Stimulated activated CD4-positive, alpha-beta T cell treated with anti-CD3 and anti-CD28 coated beads, TNF-alpha, amount 100 ng/mL, for 24 hours (primary cell): ENCODE measurements around the gene KCNV2.

ENCODE experiments used
- DNase-seq, 3 experiments: peaks; one replicate each; pipeline ENCODE4 v3.0.0-alpha.2; 2020; ENCODE audit warnings: low read depth in 3 of 3

The KCNV2 gene

DNA sequence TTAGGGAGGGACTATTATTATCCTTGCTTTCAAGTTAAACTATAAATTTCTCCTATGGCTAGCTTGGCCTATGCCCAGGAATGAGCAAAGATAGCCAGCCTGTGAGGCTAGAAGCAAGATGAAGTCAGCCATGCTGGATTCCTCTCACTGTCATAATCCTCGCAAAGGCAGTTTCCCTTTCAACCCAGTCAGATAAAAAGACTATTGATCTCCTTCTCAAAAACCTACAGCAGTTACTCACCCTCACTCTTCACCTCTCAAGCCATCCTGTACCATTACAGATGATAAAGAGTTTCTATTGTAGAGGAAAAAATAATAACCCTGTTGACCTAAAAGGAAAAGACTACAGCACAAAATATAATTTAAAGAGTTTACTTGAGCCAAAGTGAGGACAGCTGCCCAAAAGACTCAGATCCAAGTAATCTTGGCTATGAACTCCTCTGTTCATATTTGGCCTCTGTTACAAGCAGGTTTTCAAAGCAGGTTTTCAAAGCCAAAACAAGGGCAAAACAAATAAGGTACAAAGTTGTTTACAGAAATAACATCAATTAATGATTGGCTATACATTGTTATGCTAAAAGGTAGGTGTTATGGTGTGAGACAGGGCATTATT is 41.7 kb downstream of the KCNV2 start:
- no peak for DNase-seq

DNA sequence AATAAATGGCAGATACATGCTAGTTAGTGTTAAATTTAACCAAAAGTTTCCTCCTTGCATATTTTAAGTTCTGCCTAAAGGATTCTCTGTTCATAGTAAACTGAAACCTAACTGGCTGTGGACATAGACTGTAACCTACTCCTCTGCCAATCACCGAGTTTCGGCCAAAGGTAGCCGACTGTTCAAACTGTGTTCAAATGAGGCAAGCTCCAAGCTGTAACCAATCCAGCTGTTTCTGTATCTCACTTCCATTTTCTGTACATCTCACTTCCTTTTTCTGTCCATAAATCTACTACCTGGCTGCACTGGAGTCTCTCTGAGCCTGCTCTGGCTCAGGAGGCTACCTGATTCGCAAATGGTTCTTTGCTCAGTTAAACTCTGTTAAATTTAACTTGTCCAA is 44.1 kb downstream of the KCNV2 start:
- no peak for DNase-seq

DNA sequence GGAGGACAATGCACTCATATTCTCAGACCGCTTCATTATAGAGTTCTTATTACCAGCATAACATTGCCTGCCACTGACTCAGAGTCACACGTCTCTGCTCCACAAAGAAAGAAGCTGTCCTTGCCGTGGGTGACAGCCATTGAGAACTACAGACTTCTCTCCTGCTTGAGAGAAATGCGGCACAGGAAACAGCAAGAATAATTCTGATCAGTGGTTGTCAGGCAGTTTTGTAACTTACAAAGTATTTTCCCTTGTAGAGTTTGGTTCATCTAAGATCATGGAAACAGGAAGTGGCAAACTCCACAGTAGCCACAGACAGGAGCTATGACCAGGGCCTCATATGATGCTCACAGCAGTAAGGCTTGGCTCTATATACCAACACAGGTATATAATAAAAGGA is 47.0 kb downstream of the KCNV2 start:
- peak in 1 of 3 experiments; percentile 1 for DNase-seq

DNA sequence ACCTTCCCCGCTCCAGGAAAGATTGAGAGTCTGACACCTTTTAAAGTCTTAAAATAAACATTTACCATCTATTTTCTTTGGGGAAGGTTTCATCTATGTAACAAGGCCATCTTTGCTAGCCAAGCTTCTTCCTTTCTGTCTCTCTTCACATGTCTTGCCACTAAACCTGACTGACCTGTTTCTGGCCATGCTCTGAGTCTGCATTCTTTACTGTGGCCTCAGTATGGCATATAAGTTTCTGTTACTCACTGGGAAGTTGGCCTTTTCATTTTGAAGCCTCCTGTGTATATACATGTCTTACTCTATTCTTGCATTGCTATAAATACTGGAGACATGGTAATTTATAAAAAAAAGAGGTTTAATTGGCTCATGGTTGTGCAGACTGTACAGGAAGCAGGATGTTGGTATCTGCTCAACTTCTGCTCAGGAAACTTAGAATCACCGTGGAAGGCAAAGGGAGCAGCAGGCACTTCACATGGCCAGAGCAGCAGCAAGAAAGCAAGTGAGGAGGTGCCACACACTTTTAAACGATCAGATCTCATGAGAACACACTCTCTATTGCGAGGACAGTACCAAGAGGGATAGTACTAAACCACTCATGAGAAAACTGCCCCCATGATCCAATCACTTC is 48.1 kb downstream of the KCNV2 start:
- DNase-seq, result no peak

DNA sequence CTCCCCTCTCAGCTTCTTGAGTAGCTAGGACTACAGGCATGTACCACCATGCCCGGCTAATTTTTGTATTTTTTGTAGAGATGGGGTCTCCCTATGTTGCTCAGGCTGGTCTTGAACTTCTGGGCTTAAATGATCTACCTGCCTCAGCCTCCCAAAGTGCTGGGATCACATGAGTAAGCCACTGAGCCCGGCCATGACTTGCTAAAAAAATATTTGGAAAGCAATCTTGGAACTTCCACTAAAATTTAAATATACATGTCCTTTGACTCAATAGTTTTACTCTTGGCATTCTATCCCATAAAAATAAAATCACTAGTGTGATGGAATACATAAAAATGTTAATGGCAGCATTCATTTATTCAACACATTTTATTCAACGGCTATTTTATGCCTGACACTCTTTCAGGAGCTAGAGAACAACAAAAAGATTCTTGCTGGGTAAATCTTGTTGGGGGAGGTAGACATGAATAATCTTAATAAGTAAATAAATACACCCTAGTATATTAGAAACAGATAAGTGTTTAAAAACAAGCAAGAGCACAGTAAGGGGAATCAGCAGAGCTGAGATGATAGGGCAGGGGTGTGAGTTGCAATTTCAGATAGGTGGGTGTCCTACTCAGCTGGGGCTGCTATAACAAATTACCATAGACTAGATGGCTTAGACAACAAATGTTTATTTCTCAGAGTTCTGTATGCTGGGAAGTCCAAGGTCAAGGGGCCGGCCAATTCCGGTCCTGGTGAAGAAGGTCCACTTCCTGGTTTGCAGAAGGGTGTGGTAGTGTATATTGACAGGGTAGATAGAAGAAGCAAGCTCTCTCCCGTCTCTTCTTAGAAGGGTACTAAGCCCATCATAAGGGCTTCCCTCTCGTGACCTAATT is 50.7 kb downstream of the KCNV2 start:
- DNase-seq, result no peak

DNA sequence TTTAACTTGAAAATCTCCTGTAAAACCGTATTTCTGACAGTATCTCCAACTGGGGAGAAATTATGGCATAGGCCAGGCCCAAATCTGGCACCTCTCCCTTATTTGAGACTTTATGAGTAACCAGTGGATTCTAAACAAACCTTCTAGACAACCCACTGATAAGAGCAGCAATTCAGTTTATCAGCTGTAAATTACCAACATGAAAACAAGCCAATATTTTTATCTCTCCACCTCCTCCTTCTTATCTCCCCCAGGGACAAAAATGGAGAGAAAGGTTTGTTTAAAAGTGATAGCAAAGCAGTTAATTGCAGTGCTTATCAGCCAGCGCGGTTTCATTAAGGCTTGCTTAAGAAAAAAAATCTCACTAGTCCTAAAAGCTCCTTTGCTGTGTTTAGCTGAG is 53.8 kb downstream of the KCNV2 start:
- DNase-seq, result no peak

DNA sequence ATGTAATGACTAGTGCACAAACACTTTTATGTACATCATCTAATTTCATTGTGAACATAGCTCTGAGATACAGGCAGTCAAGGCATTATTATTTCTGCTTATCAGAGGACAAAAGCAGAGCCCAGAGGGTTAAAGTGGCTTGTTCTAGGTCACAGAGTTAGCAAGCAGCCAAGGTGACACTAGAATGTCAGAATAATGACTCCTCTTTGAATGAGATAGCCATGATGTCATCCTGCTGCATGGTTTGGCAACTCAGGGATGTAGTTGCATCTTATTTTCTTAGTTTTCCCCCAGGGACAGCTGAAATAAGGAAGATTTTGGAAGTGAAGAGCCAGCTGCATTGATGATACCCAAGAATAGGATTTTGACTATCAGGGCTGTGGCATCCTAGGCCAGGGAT is 54.4 kb downstream of the KCNV2 start:
- no peak for DNase-seq

DNA sequence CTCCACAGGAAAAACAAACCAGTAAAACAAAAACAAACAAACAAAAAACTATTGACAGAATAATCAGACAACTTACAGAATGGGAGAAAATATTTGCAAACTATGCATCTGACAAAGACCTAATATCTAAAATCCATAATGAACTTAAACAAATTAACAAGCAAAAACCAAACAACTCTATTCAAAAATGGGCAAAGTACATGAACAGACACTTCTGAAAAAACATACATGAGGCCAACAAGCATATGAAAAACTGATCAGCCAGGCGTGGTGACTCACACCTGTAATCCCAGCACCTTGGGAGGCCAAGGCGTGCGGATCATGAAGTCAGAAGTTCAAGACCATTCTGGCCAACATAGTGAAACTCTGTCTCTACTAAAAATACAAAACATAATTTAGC is 60.1 kb downstream of the KCNV2 start:
- DNase-seq, result no peak

DNA sequence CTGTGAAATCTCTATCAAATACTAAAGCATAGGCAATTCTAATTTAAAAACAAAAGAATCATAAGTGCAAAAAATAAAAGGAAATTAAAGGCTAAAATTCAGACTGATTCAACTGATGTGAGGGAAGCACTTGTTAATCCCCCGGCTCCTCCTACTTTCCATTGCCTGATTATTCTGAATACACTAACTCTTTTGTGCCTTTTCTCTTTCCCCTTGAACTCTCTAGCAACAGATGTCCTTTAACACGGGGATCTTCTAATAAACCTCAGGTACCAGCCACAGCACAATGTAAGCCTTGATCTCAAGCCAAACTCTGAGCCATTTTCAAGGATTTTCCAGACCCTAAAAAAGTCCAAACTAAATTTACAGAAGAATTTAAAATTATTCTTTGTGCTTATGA is 61.5 kb downstream of the KCNV2 start:
- DNase-seq, result no peak
